Activated effector memory CD4-positive, alpha-beta T cell treated with anti-CD3 and anti-CD28 coated beads, Interleukin-2, amount 50 U/mL, for 16 hours (primary cell): ENCODE data around the gene HYAL3.
A peak's percentile ranks its signal among the peaks of the same experiment; 100 is the strongest.
"Not testable (repeated sequence)": the region's sequence is repeated elsewhere in the genome, so short reads cannot be mapped to it uniquely, and the experiment has no call there.

Experiments used
- DNase-seq: peaks from one replicate; pipeline ENCODE4 v3.0.0-alpha.2; 2020

The HYAL3 gene

DNA sequence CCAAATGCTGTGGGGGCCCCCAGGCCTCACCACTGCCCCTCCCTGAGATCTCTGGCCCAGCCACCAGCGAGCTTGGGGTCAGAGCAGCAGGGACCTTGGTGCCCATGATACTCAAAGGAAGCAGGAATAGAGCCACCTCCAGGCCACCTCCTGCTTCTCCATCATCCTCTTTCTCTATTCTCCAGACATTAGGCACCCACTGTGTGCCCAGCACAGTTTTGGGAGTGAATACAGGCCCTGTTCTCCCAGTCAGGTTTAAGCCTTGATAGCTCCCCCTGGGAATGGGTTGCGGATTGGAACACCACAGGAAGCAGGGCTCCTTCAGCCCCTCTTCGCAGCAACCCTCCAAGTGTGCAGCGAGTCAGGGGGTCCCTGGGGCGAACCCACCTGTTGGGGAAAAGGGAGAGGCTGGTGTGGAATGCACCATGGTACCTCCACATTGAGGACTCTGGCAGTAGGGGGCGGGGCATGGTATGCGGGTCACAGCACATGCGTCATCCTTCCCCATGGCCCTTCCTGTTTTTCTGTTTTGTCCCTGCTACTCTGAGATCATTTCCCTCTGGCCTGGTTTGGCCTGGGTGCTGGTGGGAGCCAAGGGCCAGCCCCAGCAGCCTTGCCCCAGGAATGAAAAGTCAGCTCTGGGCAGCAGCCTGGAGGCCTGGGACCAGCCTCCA, 44.5 kb downstream of the HYAL3 start:
- DNase-seq, result no peak

DNA sequence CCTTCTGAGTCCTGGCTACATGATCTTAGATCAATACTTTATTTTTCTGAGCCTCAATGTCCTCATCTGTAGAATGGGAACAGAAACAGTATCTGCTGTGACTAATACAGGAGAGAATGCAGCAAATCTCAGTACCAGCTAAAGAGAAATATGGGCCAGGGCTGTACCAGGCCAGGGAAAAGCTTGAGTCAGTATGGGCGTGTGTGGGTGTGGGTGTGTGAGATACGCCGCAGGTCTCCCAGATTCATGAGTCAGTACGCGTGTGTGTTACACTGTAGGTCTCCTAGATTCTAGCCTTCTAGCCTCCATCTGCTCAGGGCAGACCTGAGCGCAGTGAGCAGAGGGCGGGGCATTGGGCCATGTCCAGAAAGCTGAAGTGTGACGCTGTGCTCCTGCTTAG, 48.0 kb downstream of the HYAL3 start:
- DNase-seq, result peak; percentile 84

DNA sequence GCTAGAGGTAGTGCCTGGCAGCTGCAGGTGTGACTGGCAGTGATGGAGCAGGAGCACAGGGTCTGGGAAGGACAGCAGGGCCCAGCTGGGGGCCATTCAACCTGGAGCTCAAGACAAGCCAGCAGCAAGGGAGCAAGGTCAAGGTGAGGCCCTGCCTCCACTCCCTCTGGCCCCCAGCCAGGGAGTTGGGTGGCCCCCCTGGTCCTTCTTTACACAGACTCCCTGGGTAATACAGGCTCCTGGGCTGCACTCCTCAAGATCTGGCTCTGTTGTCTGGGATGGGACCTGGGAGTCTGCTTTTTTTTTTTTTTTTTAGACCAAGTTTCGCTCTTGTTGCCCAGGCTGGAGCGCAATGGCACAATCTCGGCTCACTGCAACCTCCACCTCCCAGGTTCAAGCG, 48.7 kb downstream of the HYAL3 start:
- DNase-seq, result no peak

DNA sequence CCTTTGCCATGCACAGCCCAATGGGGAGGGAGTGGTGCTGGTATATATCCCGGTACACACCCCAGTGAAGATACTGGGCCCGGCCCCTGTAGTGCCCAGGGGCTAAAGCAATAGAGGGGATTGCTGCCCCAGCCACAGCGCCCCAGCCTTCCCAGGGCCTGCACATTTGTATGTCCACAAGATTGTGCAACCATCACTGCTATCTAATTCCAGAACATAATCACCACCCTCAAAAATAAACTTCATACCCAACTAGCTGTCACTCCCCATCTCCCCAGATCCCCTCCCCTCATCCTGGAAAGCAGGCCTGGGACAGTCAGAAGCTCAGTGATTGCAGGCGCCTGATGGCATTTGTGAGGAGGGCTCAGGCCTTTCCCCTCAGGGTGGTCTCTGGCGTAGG, 49.7 kb downstream of the HYAL3 start:
- DNase-seq, result no peak

DNA sequence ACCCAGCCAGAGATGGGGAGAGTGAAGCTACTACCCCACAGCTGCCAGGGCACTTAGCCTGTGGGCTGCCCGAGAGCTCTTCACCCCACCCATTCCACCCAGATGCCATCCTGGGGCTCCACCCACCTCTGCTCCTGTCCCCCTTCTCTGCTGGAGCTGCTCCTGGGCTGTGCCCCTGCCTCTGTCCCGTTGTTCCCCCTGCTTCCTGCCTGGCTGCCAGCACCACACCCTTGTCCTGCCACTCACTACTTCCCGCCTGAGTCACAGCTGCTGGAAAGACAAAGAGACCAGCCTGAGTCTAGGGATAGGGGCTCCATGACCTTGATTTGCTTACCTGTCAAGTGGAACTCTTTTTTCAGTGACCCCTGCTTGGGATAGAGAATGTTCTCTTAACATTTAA, 50.8 kb downstream of the HYAL3 start:
- DNase-seq, result no peak

DNA sequence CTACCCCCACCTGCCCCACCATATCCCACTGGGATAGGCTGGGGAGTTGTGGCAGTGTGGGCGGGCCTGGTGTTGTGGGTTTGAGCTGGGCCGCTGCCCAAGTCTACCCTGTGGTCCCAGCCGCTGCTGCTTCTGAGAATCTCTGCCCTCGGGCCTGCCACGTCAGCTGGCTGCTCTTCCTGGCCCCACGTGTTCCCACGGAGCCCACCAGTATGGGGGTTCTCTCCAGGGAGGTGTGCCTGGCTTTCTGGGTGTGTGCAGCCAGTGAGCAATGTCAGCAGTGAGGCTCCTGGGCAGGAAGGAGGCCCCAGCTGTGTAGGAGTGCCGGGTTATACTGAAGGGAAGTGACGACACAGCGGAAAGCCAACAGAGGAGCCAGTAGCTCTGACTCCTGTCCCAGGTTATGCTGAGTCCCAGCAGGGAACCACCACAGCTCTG, 52.7 kb downstream of the HYAL3 start:
- peak; percentile 93 for DNase-seq

DNA sequence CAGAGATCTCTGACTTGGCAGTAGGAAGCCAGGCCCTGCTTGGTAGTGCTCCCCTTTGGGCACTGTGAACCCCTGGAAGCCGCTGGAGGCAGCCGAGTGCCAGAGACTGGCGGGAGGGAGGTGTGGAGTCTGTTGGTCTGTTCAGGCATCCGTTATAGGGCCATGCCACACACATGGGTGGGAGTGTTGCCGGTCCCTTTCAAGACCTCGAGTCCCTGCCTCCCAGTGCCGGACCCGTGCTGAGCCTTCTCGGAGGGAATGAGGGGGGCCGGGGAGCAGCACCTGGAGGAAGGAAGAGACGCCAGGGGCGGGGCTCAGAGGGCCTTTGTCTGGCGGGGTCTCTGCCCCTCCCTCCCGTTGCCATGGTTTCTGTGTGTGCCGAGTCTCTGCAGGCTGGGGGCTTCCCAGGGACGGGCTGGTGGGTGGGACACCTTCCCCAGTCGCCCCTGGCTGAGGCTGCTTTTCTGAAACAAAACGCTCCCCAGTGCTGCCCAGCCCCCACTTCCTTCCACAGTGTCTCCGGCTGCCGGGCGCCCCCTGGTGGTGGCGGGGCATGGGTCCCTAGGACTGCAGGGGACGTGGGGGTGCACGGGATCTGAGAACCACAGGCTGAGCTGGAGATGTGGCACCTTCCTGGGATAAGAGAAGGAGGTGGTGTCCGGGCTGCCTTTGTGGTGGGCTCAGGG, 53.2 kb downstream of the HYAL3 start:
- DNase-seq, result peak; percentile 98

DNA sequence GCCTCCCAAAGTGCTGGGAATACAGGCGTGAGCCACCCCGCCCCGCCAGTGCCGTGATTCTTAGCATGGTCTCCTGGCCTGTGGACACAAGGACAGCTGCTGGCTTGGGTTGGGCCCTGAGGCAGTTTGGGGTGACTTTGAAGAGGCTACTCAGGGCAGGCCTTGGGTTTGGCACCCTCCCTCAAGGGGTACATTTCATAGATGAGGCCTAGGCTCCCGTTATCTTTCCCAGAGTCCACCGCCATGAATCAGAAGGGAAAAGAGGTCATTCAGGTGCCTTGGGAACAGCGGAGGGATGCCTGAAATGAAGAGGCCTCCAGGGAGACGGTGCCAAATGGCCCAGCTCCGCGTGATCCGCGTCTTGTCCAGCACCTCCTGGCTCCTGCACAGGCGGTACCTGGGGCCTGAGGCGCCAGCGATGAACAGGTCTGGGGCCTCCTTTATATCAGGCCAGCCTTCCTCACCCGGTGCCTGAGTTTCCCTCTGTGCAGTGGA, 53.9 kb downstream of the HYAL3 start:
- DNase-seq, result no peak

DNA sequence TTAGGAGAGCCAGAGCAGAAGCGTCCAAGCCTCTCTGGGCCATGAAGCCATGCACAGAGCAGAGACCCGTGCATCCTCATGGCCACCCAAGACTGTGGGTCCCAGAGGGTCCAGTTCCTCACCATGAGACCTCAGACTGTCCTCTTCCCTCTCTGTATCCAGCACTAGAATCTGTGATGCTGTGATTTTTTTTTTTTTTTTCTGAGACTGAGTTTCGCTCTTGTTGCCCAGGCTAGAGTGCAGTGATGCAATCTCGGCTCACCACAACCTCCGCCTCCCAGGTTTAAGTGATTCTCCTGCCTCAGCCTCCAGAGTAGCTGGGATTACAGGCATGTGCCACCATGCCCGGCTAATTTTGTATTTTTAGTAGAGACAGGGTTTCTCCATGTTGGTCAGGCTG, 54.4 kb downstream of the HYAL3 start:
- not testable (repeated sequence) for DNase-seq

DNA sequence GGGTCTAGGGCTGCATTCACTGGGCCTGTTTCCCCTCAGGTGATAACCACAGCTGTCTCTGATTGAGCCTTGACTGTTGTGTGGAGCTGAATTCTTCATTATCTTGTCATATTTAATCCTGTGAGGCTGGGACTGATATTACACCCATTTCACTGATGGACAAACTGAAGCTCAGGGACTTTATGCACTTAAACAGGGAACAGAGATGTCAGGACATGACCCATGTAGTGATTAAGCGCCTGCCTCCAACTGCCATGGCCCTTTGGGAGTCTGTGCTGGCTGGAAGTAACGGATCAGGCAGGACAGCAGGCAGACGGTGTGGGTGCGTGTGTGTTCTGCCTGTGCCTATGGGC, 55.7 kb downstream of the HYAL3 start:
- DNase-seq, result no peak

DNA sequence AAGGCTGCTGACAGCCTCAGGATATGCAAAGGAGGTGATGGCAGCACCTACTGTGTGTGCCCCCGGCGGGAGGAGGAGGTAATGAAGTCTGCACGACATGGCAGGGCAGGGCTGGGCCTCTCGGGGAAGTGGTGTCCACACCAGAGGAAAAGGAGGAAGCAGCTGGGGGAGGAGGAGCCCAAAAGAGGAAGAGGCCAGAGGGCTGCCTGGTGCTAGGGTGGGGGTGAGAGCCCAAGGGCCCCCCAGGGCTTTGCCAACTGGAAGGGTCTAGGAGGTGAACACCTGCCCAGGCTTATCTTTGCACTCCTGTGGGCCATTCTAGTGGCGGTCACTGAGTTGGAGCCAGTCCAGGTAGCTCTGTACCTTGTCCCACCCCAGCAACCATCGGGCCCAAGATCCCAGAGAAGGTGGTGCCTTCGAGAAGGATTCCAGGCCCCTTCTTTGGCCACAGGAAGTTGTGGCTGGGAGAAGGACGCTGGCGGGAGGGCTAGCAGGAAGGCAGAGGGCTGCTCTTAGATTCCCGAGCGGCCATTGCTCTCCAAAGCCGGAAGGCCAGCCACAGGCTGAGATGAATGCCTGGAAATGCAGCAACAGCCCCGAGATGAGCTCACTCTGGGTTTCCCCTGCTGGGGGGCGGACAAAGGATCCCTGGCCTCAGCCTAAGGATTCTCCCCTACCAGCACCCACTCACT, 56.2 kb downstream of the HYAL3 start:
- DNase-seq, result peak; percentile 81
